Mesendoderm (in vitro differentiated cells): ENCODE measurements around the gene MEIKIN.

Experiments
- DNase-seq: peaks from one replicate; pipeline ENCODE4 v3.0.0; 2013
- H2AK5ac ChIP-seq: 2 replicates; pipeline ENCODE4 v1.6.1; 2013; ENCODE audit warnings: low read length, inconsistent platforms
- H2BK120ac ChIP-seq: 2 replicates; pipeline ENCODE4 v1.6.1; 2013; ENCODE audit warnings: low read depth, mild to moderate bottlenecking, low read length, moderate library complexity, mixed read lengths
- H2BK15ac ChIP-seq: replicated peaks from 2 replicates; pipeline ENCODE4 v1.6.1; 2013; ENCODE audit warnings: low read depth, mild to moderate bottlenecking, moderate library complexity
- H2BK5ac ChIP-seq: 2 replicates; pipeline ENCODE4 v1.6.1; 2013; ENCODE audit warnings: low read length, inconsistent platforms
- H3K18ac ChIP-seq: 2 replicates; pipeline ENCODE4 v1.6.1; 2013; ENCODE audit warnings: mild to moderate bottlenecking, low read length, mixed read lengths
- H3K23ac ChIP-seq: one replicate; pipeline ENCODE4 v1.6.1; 2013; ENCODE audit warnings: low read length
- H3K27ac ChIP-seq: 2 replicates; pipeline ENCODE4 v1.5.1; 2013; ENCODE audit warnings: low read depth, mild to moderate bottlenecking, inconsistent platforms, low read length, moderate library complexity
- H3K27me3 ChIP-seq: 2 replicates; pipeline ENCODE4 v1.6.1; 2013; ENCODE audit warnings: low read length, control low read depth, mild to moderate bottlenecking, inconsistent platforms; ENCODE audit not compliant: insufficient read depth, poor library complexity
- H3K36me3 ChIP-seq: 2 replicates; pipeline ENCODE4 v1.6.1; 2013; ENCODE audit warnings: low read length, inconsistent platforms; ENCODE audit not compliant: control insufficient read depth, insufficient read depth
- H3K4ac ChIP-seq: one replicate; pipeline ENCODE4 v1.6.1; 2013; ENCODE audit warnings: low read depth, mild to moderate bottlenecking, low read length, moderate library complexity
- H3K4me1 ChIP-seq: 2 replicates; pipeline ENCODE4 v1.6.1; 2013; ENCODE audit warnings: low read depth, low read length, inconsistent platforms; ENCODE audit not compliant: control insufficient read depth
- H3K4me2 ChIP-seq: 2 replicates; pipeline ENCODE4 v1.6.1; 2013; ENCODE audit warnings: low read length
- H3K4me3 ChIP-seq: 2 replicates; pipeline ENCODE4 v1.5.1; 2013; ENCODE audit warnings: mild to moderate bottlenecking, low read length
- H3K56ac ChIP-seq: one replicate; pipeline ENCODE4 v1.6.1; 2013; ENCODE audit warnings: low read length
- H3K79me1 ChIP-seq: 2 replicates; pipeline ENCODE4 v1.6.1; 2013; ENCODE audit warnings: low read length, inconsistent platforms
- H3K79me2 ChIP-seq: 2 replicates; pipeline ENCODE4 v1.6.1; 2013; ENCODE audit warnings: mild to moderate bottlenecking, low read length; ENCODE audit not compliant: control insufficient read depth, insufficient read depth
- H3K9ac ChIP-seq: 2 replicates; pipeline ENCODE4 v1.6.1; 2013; ENCODE audit warnings: low read length, inconsistent platforms
- H4K5ac ChIP-seq: one replicate; pipeline ENCODE4 v1.6.1; 2013; ENCODE audit warnings: low read length
- H4K8ac ChIP-seq: one replicate; pipeline ENCODE4 v1.6.1; 2013; ENCODE audit warnings: low read depth, mild to moderate bottlenecking, control low read depth, low read length, moderate library complexity
- WGBS: extraction: QIAGEN DNeasy Blood & Tissue Kit; methylation state at CpG from one replicate; pipeline ENCODE4 v1.1.7; 2013; ENCODE audit warnings: low lambda C conversion rate, missing lambda C conversion rate; ENCODE audit not compliant: insufficient coverage; ENCODE audit errors: extremely low coverage; 5-methylcytosine and 5-hydroxymethylcytosine counted together

MEIKIN gene

DNA sequence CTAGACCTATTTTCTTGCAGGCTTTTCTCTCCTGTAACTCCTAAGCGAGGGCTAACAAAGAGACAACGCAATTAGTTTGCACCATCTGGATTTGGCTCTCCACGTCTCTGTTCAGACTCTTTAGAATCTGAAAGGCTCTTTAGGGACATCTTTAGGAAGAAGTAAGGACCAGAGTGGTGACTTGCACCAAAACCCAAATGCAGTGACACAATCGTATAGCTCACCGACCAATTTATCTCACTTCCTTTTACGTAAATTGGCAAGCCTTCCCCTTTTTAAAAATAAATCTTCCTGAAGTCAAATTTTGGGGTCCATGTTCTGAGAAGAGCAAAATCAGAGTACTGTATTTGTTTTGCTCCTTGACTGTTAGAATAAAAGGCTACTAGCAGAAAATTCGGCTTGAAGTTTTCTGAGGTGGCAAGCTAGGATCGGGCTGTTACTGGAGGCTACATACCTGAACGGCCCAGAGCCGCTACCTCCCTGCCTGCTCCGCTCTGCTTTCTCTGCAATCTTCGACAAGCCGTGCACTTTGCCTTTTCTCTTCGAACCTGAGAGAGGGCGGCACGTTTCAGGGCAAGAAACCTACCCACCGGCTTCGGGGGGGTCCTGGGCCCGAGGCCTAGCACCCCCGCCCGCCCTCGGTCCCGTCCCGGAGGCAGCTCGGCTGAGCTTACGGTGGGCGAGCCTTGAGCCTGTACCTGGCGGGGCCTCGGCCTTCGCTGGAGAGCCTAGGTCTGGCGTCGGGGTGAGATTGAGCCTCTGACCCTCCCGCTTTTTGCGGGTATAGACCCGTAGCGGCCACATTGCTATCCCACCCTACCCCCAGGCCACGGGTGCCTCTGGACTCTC, 537 bp downstream of the MEIKIN start:
- H3K4me3 ChIP-seq = no peak overlapping the region
- no peaks in the 10 kb centered on the region for H3K36me3 ChIP-seq
- no peak overlapping the region for H2BK15ac ChIP-seq
- no peak overlapping the region for H4K5ac ChIP-seq
- WGBS = no CpG with 5 or more reads among the region's 37 CpGs
- DNase-seq = no peak
- no peak overlapping the region for H3K23ac ChIP-seq
- H3K27me3 ChIP-seq = no peaks in the 10 kb centered on the region
- no peak overlapping the region for H2BK5ac ChIP-seq
- no peaks in the 10 kb centered on the region for H3K79me1 ChIP-seq
- H3K79me2 ChIP-seq = no peaks in the 10 kb centered on the region
- no peak overlapping the region for H3K9ac ChIP-seq
- no peak overlapping the region for H2BK120ac ChIP-seq
- H3K4me1 ChIP-seq = no peaks in the 10 kb centered on the region
- H3K4me2 ChIP-seq = no peak overlapping the region
- H3K4ac ChIP-seq = no peak overlapping the region
- H2AK5ac ChIP-seq = no peak overlapping the region
- no peak overlapping the region for H3K56ac ChIP-seq
- no peak overlapping the region for H3K27ac ChIP-seq
- no peak overlapping the region for H4K8ac ChIP-seq
- H3K18ac ChIP-seq = no peak overlapping the region

DNA sequence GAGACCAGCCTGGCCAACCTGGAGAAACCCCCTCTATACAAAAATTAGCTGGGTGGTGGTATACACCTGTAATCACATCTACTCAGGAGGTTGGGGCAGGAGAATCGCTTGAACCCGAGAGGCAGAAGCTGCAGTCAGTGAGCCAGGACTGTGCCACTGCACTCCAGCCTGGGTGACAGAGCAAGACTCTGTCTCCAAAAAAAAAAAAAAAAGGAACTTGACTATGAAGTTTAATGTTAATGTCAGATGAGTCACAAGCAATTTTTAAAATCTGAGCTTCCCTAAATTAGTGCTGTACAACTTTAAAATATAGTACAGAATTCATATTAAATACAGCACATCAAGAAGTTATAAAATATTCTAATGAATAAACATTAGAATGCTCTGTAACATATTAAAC, 1.5 kb downstream of the MEIKIN start:
- no peak overlapping the region for H2BK15ac ChIP-seq
- H3K36me3 ChIP-seq = no peaks in the 10 kb centered on the region
- H4K5ac ChIP-seq = no peak overlapping the region
- no peak overlapping the region for H3K9ac ChIP-seq
- H3K56ac ChIP-seq = no peak overlapping the region
- H2BK120ac ChIP-seq = no peak overlapping the region
- no peak overlapping the region for H2BK5ac ChIP-seq
- H3K79me2 ChIP-seq = no peaks in the 10 kb centered on the region
- H3K4ac ChIP-seq = no peak overlapping the region
- H2AK5ac ChIP-seq = no peak overlapping the region
- H3K79me1 ChIP-seq = no peaks in the 10 kb centered on the region
- no peak overlapping the region for H3K23ac ChIP-seq
- H3K27ac ChIP-seq = no peak overlapping the region
- H3K18ac ChIP-seq = no peak overlapping the region
- H4K8ac ChIP-seq = no peak overlapping the region
- no peak for DNase-seq
- WGBS = no CpG with 5 or more reads among the region's 2 CpGs
- H3K4me2 ChIP-seq = no peak overlapping the region
- no peaks in the 10 kb centered on the region for H3K4me1 ChIP-seq
- H3K4me3 ChIP-seq = no peak overlapping the region
- H3K27me3 ChIP-seq = no peaks in the 10 kb centered on the region

DNA sequence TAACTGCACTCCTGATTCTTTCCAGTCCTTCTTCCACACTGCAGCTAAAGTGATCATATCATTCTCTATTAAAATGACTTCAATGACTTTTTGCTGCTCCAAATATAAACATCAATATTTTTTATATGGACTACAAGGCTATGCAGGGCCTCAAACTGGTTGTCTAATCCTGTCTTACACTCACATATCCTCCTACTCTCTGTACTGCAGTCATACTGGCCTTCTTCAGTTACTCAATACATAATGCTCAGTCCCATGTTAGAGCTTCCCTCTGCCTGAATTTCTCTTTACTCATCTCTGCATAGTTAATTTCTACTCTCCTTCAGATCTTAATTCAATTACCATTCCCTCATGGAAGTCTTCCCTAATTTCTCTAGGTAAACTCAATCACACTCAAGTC, 3.4 kb downstream of the MEIKIN start:
- Histone ChIP-seq H3K27ac (no peak overlapping the region), H2BK15ac (no peak overlapping the region), H4K5ac (no peak overlapping the region), H3K4me1 (no peaks in the 10 kb centered on the region), H3K23ac (no peak overlapping the region), H3K9ac (no peak overlapping the region), H3K4ac (no peak overlapping the region), H3K4me3 (no peak overlapping the region), H3K56ac (no peak overlapping the region), H3K79me1 (no peaks in the 10 kb centered on the region), H2BK5ac (no peak overlapping the region), H3K79me2 (no peaks in the 10 kb centered on the region), H2AK5ac (no peak overlapping the region), H4K8ac (no peak overlapping the region), H3K27me3 (no peaks in the 10 kb centered on the region), H2BK120ac (no peak overlapping the region), H3K4me2 (no peak overlapping the region), H3K36me3 (no peaks in the 10 kb centered on the region), H3K18ac (no peak overlapping the region)
- no peak for DNase-seq

DNA sequence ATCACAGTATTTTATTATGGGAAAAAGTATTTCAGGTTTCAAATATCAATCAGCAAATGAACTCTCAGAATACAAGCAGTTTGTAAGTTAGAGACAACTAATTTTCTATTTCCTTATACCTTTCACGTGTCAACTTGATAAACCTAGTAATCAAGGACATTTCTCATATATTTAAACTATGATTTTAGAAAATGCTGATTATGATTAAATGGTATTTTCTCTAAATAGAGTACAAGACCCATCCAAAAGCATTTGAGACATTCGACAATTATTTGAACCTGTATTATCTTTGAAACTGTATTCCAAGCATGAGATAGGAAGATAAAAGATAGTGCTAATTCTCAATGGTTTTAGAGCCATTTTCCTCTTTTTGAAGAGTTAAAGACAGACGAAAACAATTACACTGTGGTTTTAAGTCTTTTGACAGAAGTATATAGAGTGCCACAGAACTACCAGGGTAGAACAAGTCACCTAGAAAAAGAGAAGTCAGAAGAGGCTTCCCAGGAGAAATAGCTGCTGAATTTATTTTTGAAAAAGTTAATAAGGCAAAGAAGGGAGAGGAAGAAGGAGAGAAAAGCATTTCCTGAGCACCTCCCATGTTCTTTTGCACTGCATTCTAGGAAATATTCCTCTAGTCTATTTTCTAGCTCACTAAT, 5.6 kb downstream of the MEIKIN start:
- WGBS = no CpG with 5 or more reads among the region's 3 CpGs
- Histone ChIP-seq H3K79me1 (no peaks in the 10 kb centered on the region), H3K27me3 (no peaks in the 10 kb centered on the region), H3K4me3 (no peak overlapping the region), H3K27ac (no peak overlapping the region), H3K36me3 (no peaks in the 10 kb centered on the region), H4K8ac (no peak overlapping the region), H3K23ac (no peak overlapping the region), H3K79me2 (no peaks in the 10 kb centered on the region), H3K18ac (no peak overlapping the region), H2AK5ac (no peak overlapping the region), H2BK120ac (no peak overlapping the region), H2BK5ac (no peak overlapping the region), H2BK15ac (no peak overlapping the region), H3K4me2 (no peak overlapping the region), H3K9ac (no peak overlapping the region), H3K56ac (no peak overlapping the region), H4K5ac (no peak overlapping the region), H3K4ac (no peak overlapping the region), H3K4me1 (no peaks in the 10 kb centered on the region)
- DNase-seq = no peak

DNA sequence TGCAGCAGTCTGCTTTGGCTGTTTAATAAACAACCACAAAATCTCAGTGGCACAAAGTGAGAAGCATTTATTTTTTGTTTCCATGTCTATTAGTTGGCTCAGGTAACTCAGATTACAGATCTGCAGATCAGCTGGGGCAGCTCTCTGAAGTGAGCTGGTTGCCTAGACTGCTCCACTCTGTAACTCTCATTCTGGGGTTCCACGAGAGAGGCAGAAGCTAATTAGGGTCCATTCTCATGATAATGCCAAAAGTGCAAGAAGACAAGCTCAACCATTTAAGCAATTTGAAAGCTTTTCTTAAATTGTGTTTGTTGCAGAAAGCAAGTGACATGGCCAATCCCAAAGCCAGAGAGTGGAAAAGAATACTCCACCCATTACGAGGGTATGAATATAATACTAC, 13.2 kb downstream of the MEIKIN start:
- Histone ChIP-seq H2AK5ac (no peak overlapping the region), H3K9ac (no peak overlapping the region), H3K27ac (no peak overlapping the region), H3K27me3 (no peaks in the 10 kb centered on the region), H3K4me1 (no peaks in the 10 kb centered on the region), H3K18ac (no peak overlapping the region), H3K4me2 (no peak overlapping the region), H3K4ac (no peak overlapping the region), H4K5ac (no peak overlapping the region), H3K36me3 (no peaks in the 10 kb centered on the region), H4K8ac (no peak overlapping the region), H3K79me1 (no peaks in the 10 kb centered on the region), H2BK5ac (no peak overlapping the region), H3K4me3 (no peak overlapping the region), H3K23ac (no peak overlapping the region), H2BK15ac (no peak overlapping the region), H2BK120ac (no peak overlapping the region), H3K56ac (no peak overlapping the region), H3K79me2 (no peaks in the 10 kb centered on the region)
- no CpG with 5 or more reads among the region's 2 CpGs for WGBS
- DNase-seq = no peak

DNA sequence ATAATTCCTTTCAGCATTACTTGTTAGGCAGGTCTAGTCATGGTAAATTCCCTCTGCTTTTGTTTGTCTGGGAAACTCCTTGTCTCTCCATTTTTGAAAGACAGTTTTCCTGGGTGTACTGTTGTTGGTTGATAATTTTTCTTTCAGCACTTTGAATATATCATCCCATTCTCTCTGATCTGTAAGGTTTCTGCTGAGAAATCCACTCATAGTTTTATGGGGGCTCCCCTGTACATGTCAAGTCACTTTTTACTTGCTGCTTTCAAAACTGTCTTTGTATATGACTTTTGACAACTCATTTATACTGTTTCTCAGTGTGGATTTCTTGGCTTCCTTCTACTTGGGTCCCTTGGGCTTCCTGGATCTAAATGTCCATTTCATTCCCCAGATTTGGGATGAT, 16.5 kb downstream of the MEIKIN start:
- Histone ChIP-seq H3K4me1 (no peaks in the 10 kb centered on the region), H3K27ac (no peak overlapping the region), H3K4ac (no peak overlapping the region), H4K8ac (no peak overlapping the region), H3K4me3 (no peak overlapping the region), H2BK5ac (no peak overlapping the region), H2AK5ac (no peak overlapping the region), H3K56ac (no peak overlapping the region), H3K27me3 (no peaks in the 10 kb centered on the region), H2BK15ac (no peak overlapping the region), H3K9ac (no peak overlapping the region), H3K36me3 (no peaks in the 10 kb centered on the region), H2BK120ac (no peak overlapping the region), H3K4me2 (no peak overlapping the region), H3K23ac (no peak overlapping the region), H4K5ac (no peak overlapping the region), H3K79me2 (no peaks in the 10 kb centered on the region), H3K18ac (no peak overlapping the region), H3K79me1 (no peaks in the 10 kb centered on the region)
- no peak for DNase-seq
